GM18868 (cell line): Measurements from ENCODE around the gene INCENP.
"Not testable (repeated sequence)": the region's sequence is repeated elsewhere in the genome, so short reads cannot be mapped to it uniquely, and the experiment has no call there.

Experiments
- ATAC-seq: cut with Tn5 transposase; IDR thresholded peaks from one replicate; pipeline ENCODE4 v1.9.1; 2021; ENCODE audit warnings: mild to moderate bottlenecking, moderate library complexity; ENCODE audit not compliant: unreplicated experiment

INCENP gene

DNA sequence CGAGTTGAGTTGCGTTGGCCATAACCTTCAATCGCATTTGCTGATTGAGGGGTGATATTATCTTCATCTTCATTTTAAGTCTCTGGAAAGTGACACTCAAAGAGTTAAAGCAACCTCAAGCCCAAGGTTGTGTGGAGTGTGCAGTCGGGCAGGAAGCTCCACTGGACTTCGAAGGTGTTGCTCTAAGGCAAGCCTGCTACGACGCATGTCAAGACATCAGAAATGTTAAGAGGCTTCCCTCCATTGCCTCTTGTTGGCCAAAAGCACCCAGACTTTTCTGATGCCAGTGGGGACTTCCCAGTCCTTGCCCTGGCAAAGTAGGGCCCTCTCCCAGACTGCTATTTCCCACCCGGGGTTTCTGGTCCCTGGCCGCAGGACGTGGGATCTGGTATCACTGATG is 42.6 kb downstream of the INCENP start:
- no peak for ATAC-seq

DNA sequence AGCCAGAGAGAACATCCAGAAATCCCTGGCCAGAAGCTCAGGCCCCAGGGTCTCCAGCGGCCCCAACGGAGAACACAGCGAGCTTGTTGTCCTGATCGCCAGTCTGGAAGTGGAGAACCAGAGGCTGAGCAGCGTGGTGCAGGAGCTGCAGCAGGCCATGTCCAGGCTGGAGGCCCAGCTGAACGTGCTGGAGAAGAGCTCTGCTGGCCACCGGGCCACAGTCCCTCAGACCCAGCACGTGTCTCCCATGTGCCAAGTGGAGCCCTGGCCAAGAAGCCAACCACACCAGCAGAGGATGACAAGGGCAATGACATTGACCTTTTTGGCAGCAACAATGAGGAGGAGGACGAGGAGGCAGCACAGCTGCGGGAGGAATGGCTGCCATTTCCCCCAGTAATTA is 45.6 kb downstream of the INCENP start:
- no peak for ATAC-seq

DNA sequence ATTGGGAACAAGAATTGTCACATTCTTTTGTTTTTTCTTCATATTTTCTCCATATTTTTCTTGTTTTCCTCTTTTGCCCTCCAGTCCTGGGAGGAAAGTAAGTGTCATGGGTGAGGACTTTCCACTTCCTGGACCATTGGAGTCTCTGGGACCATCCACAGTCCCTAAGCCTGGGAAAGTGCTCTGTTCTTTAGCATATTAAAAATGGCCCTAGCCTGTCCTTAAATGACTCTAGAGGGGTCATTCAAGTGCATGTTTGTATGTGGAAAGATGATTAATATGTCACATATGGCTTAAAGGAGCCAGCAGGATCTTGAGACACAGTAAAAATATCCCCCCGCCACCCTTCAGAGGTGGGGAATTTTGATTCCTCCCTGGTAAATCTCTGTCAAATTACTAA is 46.1 kb downstream of the INCENP start:
- no peak for ATAC-seq

DNA sequence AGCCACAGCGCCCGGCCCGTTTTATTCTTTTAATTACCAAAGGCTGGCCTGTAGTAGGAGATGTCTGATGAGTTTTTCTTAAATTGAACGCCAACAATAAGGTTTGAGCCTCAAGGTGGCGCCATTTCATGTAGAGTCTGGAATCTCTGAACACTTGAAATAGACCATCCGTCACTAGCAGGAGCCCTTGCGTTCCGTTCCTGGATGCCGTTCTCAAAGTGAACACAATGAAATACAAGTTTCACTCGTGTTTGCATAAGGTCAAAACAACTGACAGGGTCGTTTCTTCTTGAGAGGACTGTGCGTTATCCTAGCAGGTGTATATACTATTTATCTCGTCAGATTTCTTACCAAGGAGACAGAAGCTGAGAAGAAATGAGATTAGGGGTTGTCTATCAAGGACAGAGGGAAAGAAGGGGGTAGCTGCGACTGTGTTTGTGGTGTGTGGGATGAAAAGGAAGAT is 47.5 kb downstream of the INCENP start:
- ATAC-seq = no peak

DNA sequence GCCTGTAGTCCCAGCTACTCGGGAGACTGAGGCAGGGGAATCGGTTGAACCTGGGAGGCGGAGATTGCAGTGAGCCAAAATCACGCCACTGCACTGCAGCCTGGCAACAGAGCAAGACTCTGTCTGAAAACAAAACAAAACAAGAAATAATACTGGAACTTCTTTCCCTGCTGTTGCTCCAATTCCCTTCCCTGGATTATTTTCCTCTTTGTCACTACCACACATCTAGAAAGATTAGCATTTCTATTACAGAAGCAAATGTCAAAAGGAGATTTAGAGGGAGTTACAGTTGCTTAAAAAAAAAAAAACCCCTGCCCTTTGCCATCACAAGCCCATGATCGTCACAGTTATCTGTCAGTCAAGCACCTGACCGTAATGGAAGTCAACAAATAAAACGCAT is 48.5 kb downstream of the INCENP start:
- ATAC-seq = no peak

DNA sequence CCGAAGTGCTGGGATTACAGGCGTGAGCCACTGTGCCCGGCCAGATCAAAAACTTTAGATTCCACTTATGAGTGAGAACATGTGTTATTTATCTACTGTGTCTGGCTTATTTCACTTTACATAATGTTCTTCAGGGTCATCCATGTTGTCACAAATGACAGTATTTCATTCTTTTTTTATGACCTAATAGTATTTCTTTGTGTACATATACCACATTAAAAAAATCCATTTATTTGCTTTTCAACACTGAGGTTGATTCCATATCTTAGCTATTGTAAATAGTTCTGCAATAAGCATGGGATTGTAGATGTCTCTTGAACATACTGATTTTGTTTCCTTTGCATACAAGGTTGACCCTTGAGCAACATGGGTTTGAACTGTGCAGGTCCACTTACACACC is 53.0 kb downstream of the INCENP start:
- no peak for ATAC-seq

DNA sequence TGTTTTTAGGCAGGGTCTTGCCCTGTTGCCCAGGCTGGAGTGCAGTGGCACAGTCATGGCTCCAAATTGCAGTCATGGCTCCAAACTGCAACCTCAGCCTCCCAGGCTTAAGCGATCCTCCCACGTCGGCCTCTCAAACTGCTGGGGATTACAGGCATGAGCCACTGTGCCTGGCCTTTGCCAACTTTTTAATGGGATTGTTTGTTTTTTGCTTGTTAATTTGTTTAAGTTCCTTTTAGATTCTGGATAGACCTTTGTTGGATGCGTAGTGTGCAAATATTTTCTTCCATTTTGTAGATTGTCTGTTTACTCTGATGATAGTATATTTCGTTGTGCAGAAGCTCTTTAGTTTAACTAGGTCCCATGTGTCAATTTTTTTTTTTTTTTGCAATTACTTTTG is 56.2 kb downstream of the INCENP start:
- no peak for ATAC-seq

DNA sequence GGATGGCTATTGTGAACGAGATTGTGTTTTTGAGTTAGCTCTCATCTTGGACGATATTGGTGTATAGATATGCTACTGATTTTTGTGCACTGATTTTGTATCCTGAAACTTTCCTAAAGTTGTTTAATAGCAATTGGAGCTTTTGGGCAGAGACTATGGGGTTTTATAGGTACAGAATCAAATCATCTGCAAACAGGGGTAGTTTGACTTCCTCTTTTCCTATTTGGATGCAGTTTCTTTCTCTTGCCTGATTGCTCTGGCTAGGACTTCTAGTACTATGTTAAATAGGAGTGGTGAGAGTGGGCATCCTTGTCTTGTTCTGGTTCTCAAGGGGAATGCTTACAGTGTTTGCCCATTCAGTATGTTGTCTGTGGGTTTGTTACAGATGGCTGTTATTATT is 57.3 kb downstream of the INCENP start:
- ATAC-seq = no peak

DNA sequence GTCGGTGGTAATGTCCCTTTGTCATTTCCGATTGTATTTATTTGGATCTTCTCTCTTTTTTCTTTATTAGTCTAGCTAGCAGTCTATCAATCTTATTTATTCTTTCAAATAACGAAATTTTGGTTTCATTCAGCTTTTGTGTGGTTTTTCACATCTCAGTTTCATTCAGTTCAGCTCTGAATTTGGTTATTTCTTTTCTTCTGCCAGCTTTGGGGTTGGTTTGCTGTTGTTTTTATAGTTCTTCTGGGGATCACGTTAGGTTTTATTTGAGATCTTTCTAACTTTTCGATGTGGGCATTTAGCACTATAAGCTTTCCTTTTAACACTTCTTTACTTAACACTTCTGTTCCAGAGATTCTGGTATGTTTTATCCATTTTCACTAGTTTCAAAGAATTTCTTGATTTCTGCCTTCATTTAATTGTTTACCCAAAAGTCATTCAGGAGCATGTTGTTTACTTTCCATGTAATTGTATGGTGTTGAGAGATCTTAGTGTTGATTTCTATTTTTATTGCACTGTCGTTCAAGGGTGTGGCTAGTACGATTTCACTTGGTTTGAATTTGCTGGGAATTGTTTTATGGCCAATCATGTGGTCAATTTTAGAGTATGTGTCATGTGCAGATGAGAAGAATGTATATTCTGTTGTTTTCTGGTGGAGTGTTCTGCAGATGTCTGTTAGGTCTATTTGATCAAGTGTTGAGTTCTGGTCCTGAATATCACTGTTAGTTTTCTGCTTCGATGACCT is 58.5 kb downstream of the INCENP start:
- no peak for ATAC-seq

DNA sequence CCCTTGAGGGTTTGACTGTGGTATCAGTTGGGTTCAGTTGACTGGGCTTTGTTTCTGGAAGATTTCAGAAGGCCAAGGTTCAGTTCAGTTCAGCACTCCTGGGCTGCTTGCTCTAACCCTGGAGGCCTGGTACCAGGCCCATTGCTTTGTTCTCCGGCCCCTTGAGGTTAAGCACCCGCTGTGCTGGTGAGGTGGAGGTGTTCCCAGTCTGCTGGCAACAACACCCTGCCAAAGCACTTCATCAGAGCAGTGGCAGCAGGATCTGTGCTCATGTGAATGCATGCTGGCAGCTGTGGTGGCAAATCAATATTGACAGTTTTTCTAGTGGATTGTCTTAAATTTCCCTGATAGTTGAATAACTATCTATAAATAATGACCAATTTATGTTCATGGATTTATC is 62.4 kb downstream of the INCENP start:
- ATAC-seq = no peak

DNA sequence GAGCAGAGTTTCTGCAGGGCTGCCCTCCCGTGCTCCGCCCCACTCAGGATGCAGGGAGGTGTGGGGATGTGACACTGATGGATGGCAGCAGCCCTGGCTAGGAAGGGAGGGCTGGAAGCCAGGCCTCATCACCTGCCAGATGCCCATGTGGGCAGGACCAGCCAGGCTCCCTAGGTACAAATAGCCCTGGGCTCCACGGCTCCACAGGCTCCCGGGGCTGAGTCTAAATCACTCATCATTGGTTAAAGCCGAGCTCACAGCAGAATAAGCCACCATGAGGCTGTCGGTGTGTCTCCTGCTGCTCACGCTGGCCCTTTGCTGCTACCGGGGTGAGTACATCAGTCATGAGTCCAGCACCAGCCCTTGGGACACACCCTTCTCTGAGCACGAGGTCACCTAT is 66.2 kb downstream of the INCENP start, which contains the start of gene SCGB1D1:
Gene SCGB1D1 (plus strand): TSS at position 206 of the 400 bp plus-strand sequence. CDS start 69 bp downstream, at position 275.
- ATAC-seq = no peak

DNA sequence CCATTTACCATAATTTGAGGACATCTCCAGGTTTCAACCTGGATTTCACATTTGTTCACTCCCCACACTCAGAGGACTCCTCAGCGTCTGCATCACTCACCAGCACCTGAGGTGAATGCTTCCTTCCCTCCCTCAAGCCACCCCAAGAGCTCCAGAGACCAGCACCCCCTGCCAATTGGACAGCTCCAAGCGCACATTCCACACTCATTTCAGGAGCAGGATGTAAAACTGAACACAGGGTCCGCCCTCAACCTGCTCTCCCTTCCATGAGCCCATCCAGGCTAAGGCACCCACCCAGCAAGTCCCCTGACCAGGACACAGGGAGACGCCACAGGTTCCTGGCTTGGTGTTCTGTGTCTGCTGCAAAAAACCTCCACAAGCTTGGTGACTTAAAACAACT is 70.1 kb downstream of the INCENP start:
- no peak for ATAC-seq

DNA sequence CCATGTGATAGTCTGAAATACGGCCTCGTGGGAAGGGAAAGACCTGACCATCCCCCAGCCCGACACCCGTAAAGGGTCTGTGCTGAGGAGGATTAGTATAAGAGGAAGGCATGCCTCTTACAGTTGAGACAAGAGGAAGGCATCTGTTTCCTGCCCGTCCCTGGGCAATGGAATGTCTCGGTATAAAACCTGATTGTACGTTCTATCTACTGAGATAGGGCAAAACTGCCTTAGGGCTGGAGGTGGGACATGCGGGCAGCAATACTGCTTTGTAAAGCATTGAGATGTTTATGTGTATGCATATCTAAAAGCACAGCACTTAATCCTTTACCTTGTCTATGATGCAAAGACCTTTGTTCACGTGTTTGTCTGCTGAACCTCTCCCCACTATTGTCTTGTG is 71.2 kb downstream of the INCENP start:
- not testable (repeated sequence) for ATAC-seq

DNA sequence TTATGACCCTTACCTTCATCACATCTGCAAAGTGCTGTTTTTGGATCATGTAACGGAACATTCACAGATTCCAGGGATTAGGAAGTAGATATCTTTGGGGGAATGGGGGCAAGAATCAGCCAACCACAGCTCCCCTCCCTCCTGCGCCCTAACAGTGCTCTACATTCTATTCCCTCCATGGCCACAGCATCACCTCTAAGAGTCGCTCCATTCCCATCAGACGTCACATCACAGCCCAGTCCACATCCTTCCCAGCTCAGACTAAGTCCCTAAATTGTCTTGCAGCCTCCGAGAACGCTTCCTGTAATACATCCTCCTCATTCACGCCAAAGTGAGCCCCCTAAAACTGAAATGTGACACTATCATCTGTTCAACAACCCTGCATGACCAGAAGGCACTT is 72.1 kb downstream of the INCENP start:
- no peak for ATAC-seq

DNA sequence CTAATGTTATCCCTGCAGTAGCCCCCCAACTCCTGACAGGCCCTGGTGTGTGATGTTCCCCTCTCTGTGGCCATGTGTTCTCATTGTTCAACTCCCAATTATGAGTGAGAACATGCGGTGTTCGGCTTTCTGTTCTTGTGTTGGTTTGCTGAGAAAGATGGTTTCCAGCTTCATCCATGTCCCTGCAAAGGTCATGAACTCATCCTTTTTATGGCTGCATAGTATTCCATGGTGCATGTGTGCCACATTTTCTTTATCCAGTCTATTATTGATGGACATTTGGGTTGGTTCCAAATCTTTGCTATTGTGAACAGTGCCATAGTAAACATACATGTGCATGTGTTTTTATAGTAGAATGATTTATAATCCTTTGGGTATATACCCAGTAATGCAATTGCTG is 73.6 kb downstream of the INCENP start:
- ATAC-seq = not testable (repeated sequence)

DNA sequence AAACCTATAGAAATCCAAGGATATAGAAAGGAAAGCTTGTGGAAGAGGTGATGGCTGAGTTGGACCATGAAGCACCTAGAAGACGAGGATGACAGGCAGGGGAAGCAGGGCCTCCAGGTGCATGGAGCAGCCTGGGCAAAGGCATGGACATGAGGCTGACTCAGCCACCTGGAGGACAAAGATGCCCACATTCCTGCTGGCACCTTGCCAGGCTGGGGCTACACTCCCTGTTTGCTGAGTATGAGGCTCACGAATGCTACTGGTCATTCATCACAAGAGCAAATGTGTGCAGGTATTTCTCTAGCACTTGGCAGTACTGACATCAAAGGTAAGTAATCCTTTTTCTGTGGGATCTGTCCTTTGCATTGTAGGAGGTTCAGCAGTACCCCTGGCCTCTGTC is 77.6 kb downstream of the INCENP start:
- ATAC-seq = no peak
